ENCODE measurements around the gene IKZF2.

DNA sequence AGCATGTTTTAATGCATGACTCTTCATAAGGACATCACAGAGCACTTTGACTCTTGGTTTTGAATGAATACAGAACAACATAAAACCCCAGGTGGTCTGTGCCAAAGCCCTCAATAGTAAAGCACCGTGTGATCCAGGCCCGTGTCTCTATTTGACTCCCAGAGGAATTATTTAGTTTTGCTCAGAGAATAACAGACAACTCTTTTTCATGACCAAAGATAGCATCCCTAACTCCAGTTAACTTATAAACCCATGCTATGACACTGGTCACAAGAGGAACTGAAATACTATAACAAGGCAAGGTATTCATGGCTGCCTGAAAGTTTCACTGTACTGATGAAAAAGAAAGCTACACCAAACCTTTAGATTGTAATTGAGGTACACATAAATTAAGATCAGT is 128.4 kb downstream of the IKZF2 start:
- TF ChIP-seq POLR2A (IDR thresholded peaks at IDR 0.05; ENCODE audit: low read depth, low read length) (no peak), TAF1 (IDR thresholded peaks at IDR 0.05; ENCODE audit: borderline replicate concordance, low read depth, low read length) (no peak)
